Fibroblast of pulmonary artery (primary cell): ENCODE measurements around the gene ZNF740.

ENCODE experiments used
- DNase-seq: peaks from one replicate; pipeline ENCODE4 v3.0.0-alpha.2; 2010; ENCODE audit warnings: low read depth
- H3K4me3 ChIP-seq: replicated peaks from 2 replicates; pipeline ENCODE4 v1.5.1; 2011; ENCODE audit warnings: low read depth, mild to moderate bottlenecking, control low read depth, low read length, moderate library complexity
- CTCF ChIP-seq: IDR thresholded peaks from 2 replicates; pipeline ENCODE4 v1.5.1; 2011; ENCODE audit warnings: mild to moderate bottlenecking, control low read depth, low read length, inconsistent platforms; ENCODE audit errors: missing control alignments

ZNF740 gene

DNA sequence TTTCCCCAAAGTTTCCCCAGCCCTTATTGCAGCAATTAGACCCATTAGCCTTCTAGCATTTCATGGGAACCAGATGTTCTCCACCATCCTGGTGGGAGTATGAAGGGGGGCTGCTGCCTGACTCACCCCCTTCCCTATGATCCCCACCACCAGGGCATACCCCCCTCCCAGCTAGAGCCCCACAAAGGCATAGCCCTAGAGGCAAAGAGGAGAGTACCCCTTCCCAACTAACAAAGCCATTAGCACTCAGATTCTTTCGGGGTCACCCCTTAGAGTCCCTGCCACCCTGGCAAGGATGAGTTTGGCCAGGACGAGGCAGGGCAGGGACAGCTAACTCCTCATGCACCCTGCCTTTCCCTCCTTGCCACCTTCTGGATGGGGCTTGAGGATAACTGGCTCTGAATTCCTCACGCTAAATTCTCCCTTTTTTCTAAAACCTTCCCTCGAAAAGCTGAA lies 42.3 kb downstream of the ZNF740 start:
- H3K4me3 ChIP-seq: no peak overlapping the region
- TF ChIP-seq CTCF: no peak
- DNase-seq: no peak

DNA sequence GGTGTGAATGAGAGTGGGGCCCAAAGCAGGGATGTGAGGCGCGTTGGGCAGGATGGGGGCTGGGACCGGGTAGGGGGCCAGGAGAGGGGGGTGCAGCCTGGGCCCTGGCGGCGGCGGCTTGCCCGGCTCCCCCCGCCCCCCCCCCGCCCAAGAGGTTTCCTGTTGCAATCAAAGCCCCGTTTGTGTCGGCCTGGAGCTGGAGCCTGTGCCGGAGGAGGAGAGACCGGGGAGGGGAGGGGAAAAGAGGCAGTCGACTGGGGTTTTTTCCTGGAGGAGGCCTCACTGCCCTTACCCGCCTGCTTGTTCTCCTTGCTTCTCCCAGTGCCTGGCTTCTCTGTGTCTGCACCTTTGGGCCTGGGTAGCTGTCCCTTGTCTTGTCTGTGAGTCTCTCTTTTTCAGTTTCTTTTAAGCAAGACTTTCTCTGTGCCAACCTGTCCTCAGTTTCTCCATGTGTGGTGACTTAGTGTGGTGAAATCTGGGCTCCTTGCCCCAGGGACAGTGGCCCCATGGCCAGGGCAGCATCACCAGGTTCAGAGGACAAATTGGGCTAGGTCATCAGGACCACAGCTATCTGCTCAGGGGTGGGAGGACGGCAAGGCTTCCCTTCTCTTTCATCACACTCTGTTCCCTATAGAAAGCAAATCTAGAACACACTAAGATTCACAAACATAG lies 43.0 kb downstream of the ZNF740 start:
- no peak overlapping the region for H3K4me3 ChIP-seq
- TF ChIP-seq CTCF: no peak
- peak; percentile 66 for DNase-seq

GRCh38 chr12:53224061-53224896 lies 43.8 kb downstream of the ZNF740 start:
- TF ChIP-seq CTCF: peak; percentile 11
- DNase-seq: no peak
- no peak overlapping the region for H3K4me3 ChIP-seq

DNA sequence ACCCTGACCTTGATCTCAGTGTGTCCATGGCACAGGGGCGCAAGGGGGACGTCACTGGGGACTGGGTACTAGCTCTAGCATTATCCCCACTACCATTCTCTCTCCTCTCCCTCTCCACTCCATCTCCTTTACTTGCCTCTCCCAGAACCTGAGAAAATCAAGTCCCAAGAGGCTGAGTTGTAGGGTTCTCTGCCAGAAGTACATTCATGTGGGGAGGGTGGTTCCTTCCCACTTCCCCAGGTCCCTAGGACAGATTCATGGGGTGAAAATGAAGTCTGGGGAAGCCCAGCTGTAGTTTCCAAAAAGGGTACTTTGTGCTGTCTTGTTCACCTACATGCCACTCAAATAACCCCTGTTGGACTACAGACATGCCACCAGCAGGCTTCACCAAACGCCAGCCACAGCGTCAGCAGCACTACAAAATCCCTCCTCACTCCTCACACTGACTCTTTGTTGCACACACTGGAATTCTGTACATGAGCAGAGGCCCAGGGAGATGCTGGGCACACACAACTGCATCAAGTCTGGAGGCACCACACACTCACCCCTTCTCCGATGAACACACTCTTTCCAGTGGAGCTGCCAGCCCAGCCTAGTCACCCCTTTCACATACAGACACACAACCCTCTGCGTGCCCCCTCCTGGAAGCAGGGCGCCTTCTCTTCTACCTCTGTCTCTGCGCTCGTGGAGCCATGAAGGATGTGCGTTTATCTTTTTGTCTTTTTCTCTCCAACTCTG lies 44.5 kb downstream of the ZNF740 start:
- H3K4me3 ChIP-seq: no peak overlapping the region
- TF ChIP-seq CTCF: no peak
- DNase-seq: no peak

DNA sequence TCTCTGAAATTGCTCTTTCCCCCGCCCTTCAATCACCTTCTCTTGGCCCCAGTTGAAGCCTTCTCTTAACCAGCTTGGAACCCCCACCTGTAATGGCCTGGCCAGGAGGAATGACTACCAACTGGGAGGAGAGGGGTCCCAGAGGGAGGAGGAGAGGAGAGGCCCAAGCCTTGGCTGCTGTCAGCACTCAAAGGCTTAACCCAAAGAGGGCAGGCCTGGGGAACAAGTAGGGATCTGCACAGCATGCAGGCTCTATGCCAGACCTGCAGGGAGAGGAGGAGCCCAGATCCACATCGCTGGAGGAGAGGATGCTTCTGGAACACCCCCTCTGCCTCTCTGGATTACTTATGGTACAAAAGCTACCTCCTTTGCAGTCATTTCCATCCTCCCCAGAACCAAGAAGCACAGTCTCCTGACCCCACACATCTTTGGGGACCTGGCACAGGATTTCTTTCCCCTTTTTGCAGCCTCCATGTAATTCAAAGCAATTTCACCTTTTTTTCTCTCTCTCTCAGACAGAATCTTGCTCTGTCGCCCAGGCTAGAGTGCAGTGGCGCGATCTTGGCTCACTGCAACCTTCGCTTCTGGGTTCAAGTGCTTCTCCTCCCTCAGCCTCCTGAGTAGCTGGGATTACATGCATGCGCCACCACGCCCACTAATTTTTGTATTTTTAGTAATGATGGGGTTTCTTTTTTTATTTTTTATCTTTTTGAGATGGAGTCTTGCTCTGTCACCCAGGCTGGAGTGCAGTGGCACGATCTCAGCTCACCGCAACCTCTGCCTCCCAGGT lies 45.3 kb downstream of the ZNF740 start:
- H3K4me3 ChIP-seq: no peak overlapping the region
- DNase-seq: no peak
- TF ChIP-seq CTCF: no peak

- DNase-seq: no peak
- no peak overlapping the region for H3K4me3 ChIP-seq
- no peak for TF ChIP-seq CTCF
Observed at GRCh38 chr12:53226815-53227214, 46.3 kb downstream of the ZNF740 start.
